Stimulated activated naive CD8-positive, alpha-beta T cell treated with anti-CD3 and anti-CD28 coated beads, Interleukin-15, amount 100 ng/mL, for 72 hours (primary cell): ENCODE results near the gene EPHB2.
"Not testable (repeated sequence)": the region's sequence is repeated elsewhere in the genome, so short reads cannot be mapped to it uniquely, and the experiment has no call there.

Experiments used
- ATAC-seq: fragments of 150-1000 bp; cut with Tn5 transposase; 2 replicates; pipeline ENCODE4 v1.10.0; 2021; ENCODE audit warnings: mild to moderate bottlenecking, moderate library complexity
- DNase-seq, 2 donors: peaks; one replicate each; pipeline ENCODE4 v3.0.0; 2021 to 2022
- H3K27ac Mint-ChIP-seq, 2 donors: one replicate each; pipeline ENCODE4 v1.8.0; 2022; ENCODE audit warnings: mild to moderate bottlenecking in 2 of 2, mixed read lengths in 2 of 2, moderate library complexity in 2 of 2
- H3K27me3 Mint-ChIP-seq: one replicate; pipeline ENCODE4 v1.8.0; 2022; ENCODE audit warnings: mixed read lengths
- H3K4me1 Mint-ChIP-seq: one replicate; pipeline ENCODE4 v1.8.0; 2022; ENCODE audit warnings: mild to moderate bottlenecking, mixed read lengths
- H3K4me3 Mint-ChIP-seq, 2 donors: one replicate each; pipeline ENCODE4 v1.8.0; 2022; ENCODE audit warnings: mild to moderate bottlenecking in 2 of 2, mixed read lengths in 2 of 2, moderate library complexity in 1 of 2
- H3K9me3 Mint-ChIP-seq, 2 donors: one replicate each; pipeline ENCODE4 v1.8.0; 2022; ENCODE audit warnings: mixed read lengths in 2 of 2

EPHB2 gene

DNA sequence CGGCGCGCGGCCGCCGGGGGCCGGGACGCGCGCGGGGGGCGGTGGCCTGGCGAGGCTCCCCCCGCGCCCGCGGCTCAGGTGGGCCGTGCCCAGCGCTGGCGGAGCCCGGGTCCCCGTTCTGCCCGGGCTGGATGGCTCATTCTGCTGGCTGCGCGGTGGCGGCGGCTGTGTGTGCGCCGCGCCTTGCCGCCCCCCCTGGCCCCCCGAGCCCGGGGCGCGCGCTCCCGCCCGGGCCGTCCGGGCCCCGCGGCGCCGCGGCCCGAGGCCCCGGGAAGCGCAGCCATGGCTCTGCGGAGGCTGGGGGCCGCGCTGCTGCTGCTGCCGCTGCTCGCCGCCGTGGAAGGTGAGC is at the start of gene EPHB2:
Gene EPHB2, plus strand, starts transcription at position 139 of the 349 bp plus-strand sequence. Its CDS starts 144 bp downstream, at position 283.
- Mint-ChIP-seq H3K9me3 (no peaks in the 10 kb centered on the region), H3K4me1 (peaks cover 15% of the 10 kb centered on the region), H3K4me3 (peak within 1 kb of the TSS; percentile 53 to 73), H3K27me3 (peaks cover 75% of the 10 kb centered on the region), H3K27ac (no peak within 1 kb of the TSS)
- ATAC-seq: peak; percentile 65
- DNase-seq: peak; percentile 36 to 57

- Mint-ChIP-seq H3K9me3 (no peaks in the 10 kb centered on the region), H3K4me3 (no peak overlapping the region), H3K27ac (no peak overlapping the region), H3K4me1 (no peaks in the 10 kb centered on the region), H3K27me3 (peaks cover 7% of the 10 kb centered on the region)
- ATAC-seq (no peak), DNase-seq (no peak)
Measured at GRCh38 chr1:22661880-22662279, 48.8 kb upstream of the EPHB2 start.

DNA sequence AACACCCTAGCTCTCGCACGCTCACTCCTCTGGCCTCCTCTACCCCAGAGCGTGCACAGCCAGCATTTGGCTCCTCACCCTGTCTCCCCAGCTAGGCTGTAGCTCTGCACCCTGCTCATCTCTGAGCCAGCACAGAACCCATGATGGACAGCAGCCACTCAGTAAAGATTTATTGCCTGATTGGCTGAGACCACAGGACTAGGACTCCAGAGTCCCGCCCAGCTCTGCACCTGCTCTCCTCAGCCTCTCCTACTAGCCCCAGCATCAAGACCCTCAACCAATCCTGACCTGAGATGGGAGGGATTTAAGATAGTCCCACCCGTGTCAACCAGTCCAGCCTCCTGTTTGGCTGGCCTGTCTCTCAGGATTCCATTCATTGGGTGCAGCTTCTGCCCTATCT is 48.3 kb upstream of the EPHB2 start:
- Mint-ChIP-seq H3K4me1 (no peaks in the 10 kb centered on the region), H3K27ac (no peak overlapping the region)
- no peak for ATAC-seq

DNA sequence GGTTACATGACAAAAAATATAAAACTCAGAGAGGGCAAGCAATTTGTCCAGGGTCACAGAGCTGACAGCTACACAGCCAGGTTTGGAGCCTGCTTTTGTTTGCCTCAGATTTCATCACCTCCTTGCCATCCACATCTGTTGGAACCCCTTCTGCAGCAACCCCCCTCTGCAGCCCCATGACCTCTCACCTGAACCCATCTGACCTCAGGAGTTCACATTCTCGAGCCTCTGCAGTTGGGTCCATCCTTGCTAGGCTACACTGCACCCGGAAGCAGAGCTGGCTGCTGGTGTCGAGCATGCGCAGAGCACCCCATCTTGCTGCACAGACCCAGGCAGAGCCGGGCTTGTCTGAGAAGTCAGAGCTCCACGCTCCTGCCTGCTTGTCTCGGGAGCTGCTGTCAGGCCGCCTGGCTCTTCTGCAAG is 47.6 kb upstream of the EPHB2 start:
- Mint-ChIP-seq H3K27me3 (peaks cover 7% of the 10 kb centered on the region), H3K9me3 (no peaks in the 10 kb centered on the region), H3K4me3 (no peak overlapping the region), H3K4me1 (no peaks in the 10 kb centered on the region), H3K27ac (no peak overlapping the region)
- no peak for DNase-seq
- no peak for ATAC-seq

More for the DNA sequence above, 48.3 kb upstream of the EPHB2 start:
- H3K27me3 Mint-ChIP-seq: peaks cover 7% of the 10 kb centered on the region
- no peak for DNase-seq
- no peak overlapping the region for H3K4me3 Mint-ChIP-seq
- H3K9me3 Mint-ChIP-seq: no peaks in the 10 kb centered on the region

GRCh38 chr1:22665752-22666151 is 44.9 kb upstream of the EPHB2 start:
- H3K27ac Mint-ChIP-seq: no peak overlapping the region
- no peaks in the 10 kb centered on the region for H3K4me1 Mint-ChIP-seq
- no peaks in the 10 kb centered on the region for H3K9me3 Mint-ChIP-seq
- no peak for ATAC-seq
- H3K27me3 Mint-ChIP-seq: peaks cover 13% of the 10 kb centered on the region
- no peak overlapping the region for H3K4me3 Mint-ChIP-seq
- no peak for DNase-seq

- Mint-ChIP-seq H3K4me3 (no peak overlapping the region), H3K27ac (no peak overlapping the region), H3K9me3 (no peaks in the 10 kb centered on the region), H3K4me1 (no peaks in the 10 kb centered on the region), H3K27me3 (peaks cover 19% of the 10 kb centered on the region)
- ATAC-seq (no peak), DNase-seq (no peak)
Measured at GRCh38 chr1:22666412-22666811, 44.2 kb upstream of the EPHB2 start.

- H3K9me3 Mint-ChIP-seq, ATAC-seq, H3K4me3 Mint-ChIP-seq, H3K27ac Mint-ChIP-seq, H3K4me1 Mint-ChIP-seq, DNase-seq: not testable (repeated sequence)
- peaks cover 41% of the 10 kb centered on the region for H3K27me3 Mint-ChIP-seq
Measured at GRCh38 chr1:22668840-22669239, 41.8 kb upstream of the EPHB2 start.

DNA sequence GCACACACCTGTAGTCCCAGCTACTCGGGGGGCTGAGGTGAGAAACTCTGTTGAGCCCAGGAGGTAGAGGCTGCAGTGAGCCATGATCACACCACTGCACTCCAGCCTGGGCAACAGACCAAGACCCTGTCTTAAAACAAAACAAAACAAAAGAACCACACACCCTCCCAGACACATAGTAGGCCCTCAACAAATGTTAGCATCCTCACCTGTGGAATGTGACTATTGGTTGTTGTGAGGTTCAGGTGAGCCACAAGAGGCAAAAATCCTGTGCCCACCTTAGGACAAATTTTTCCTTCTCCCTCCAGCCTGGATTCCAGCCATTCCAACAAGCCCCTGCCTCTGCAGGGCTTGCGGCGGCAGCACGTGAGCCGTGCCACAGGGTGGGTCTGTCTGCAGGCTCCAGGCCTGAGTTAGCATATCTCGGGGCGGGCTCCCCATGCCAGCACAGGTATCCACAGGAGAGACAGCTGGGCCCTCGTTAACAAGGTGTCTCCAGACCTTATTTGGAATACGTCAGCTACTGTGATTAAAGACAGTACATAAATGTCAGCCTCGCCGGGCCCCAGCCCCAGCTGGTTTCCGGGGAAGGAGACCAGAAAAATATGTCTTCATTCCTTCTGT is 40.2 kb upstream of the EPHB2 start:
- Mint-ChIP-seq H3K27me3 (peaks cover 44% of the 10 kb centered on the region), H3K4me1 (no peaks in the 10 kb centered on the region), H3K27ac (no peak overlapping the region), H3K4me3 (no peak overlapping the region), H3K9me3 (no peaks in the 10 kb centered on the region)
- ATAC-seq (no peak), DNase-seq (no peak)

- Mint-ChIP-seq H3K9me3 (no peaks in the 10 kb centered on the region), H3K4me3 (no peak overlapping the region), H3K27me3 (peaks cover 46% of the 10 kb centered on the region), H3K4me1 (no peaks in the 10 kb centered on the region), H3K27ac (no peak overlapping the region)
- DNase-seq (no peak), ATAC-seq (no peak)
Measured at GRCh38 chr1:22671999-22672398, 38.6 kb upstream of the EPHB2 start.

GRCh38 chr1:22673486-22674409 is 36.9 kb upstream of the EPHB2 start:
- ATAC-seq (peak; percentile 72), DNase-seq (no peak)
- Mint-ChIP-seq H3K4me1 (no peaks in the 10 kb centered on the region), H3K9me3 (no peaks in the 10 kb centered on the region), H3K27me3 (peaks cover 46% of the 10 kb centered on the region), H3K4me3 (no peak overlapping the region), H3K27ac (no peak overlapping the region)

DNA sequence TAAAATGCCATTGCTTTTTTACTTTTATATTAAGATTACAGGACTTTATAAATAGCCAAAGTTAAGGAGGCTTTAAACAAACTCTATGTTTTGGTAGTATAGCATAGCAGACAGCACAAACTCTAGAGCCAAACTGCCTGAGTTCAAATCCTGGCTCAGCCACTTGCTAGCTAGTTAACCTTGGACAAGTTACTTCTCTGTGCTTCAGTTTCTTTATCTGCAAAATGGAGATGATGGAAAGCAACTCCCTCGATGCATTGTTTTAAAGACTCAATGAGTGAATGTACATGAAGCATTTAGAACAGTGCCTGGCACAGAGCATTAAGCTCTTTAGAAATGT is 36.3 kb upstream of the EPHB2 start:
- DNase-seq (no peak), ATAC-seq (no peak)
- Mint-ChIP-seq H3K27me3 (peaks cover 46% of the 10 kb centered on the region), H3K9me3 (no peaks in the 10 kb centered on the region), H3K27ac (no peak overlapping the region), H3K4me1 (no peaks in the 10 kb centered on the region), H3K4me3 (no peak overlapping the region)

DNA sequence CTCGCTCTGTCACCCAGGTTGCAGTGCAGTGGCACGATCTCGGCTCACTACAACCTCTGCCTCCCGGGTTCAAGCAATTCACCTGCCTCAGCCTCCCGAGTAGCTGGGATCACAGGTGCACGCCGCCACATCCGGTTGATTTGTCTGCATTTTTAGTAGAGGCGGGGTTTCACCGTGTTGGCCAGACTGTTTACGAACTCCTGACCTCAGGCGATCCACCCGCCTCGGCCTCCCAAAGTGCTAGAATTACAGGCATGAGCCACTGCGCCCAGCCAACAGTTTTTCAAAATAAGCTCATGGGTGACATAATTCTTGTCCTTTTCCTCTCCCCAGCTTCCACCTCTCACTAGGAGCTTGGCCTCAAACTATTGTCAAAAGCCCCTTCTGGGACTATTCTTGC is 34.5 kb upstream of the EPHB2 start:
- not testable (repeated sequence) for H3K4me1 Mint-ChIP-seq, ATAC-seq, DNase-seq, H3K4me3 Mint-ChIP-seq, H3K27ac Mint-ChIP-seq, H3K9me3 Mint-ChIP-seq
- H3K27me3 Mint-ChIP-seq: peaks cover 36% of the 10 kb centered on the region

DNA sequence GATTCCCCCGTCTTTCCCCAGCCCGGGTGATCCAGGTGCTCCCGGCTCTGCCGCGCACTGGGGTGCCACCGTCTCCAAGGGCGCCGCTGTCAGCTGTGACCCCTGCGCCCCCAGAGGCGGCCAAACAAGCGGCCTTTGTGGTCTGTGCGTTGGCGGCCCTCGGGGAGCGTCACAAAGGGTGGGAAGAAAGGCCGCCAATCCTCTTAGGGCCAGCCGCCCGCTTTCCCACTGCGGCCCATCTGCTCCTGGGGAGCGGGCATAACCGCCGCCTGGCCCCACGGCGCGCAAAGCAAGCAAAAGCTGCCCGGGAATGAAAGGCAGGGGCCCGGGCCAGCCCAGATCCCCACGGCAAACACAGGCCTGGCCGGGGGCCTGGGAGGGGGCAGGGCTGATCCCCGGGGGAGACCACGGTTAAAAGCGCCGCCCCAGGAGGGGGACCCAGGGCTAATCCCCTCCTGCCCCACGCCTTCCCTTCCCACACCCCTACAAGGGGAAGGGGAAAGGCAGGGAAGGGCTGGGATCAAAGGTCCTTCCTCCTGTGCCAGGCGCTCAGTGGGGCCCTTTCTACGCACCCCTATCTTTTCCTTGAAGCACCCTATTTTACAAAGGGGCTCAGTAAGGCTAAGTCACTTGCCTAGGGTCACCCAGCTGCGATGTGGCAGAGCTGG is 33.6 kb upstream of the EPHB2 start:
- no peak overlapping the region for H3K27ac Mint-ChIP-seq
- H3K4me3 Mint-ChIP-seq: no peak overlapping the region
- DNase-seq (no peak), ATAC-seq (no peak)
- no peaks in the 10 kb centered on the region for H3K9me3 Mint-ChIP-seq
- no peaks in the 10 kb centered on the region for H3K4me1 Mint-ChIP-seq
- H3K27me3 Mint-ChIP-seq: peaks cover 27% of the 10 kb centered on the region

GRCh38 chr1:22677931-22678896 is 32.4 kb upstream of the EPHB2 start:
- Mint-ChIP-seq H3K27me3 (peaks cover 16% of the 10 kb centered on the region), H3K9me3 (no peaks in the 10 kb centered on the region), H3K4me1 (no peaks in the 10 kb centered on the region), H3K4me3 (no peak overlapping the region), H3K27ac (no peak overlapping the region)
- no peak for DNase-seq
- ATAC-seq: no peak

DNA sequence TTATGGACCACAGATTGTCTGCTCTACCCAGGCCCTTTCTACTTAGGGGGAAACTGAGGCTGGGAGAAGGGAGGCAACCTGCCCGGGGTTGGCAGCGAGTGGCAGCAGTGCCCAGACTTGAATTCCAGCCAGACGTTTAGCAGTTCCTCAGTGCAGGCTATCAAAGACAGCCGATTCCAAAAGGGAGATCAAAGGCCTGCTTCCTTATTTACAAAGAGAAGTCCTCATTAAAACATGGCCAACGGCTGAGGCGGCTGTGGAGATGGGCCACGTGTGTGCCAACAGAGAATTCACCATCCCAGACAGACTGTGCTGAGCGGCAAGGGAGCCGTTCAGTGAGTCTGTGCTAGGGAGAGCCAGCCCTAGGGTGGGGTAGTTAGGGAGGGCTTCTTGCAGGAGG is 29.9 kb upstream of the EPHB2 start:
- Mint-ChIP-seq H3K4me3 (no peak overlapping the region), H3K27me3 (peaks cover 23% of the 10 kb centered on the region), H3K9me3 (no peaks in the 10 kb centered on the region), H3K4me1 (no peaks in the 10 kb centered on the region), H3K27ac (no peak overlapping the region)
- no peak for ATAC-seq
- no peak for DNase-seq
